Urinary bladder (tissue), 4 donors: ENCODE measurements around the gene PLB1. TPM values are rescaled to one million over a fixed set of nuclear protein-coding genes. Genes with fewer than 3 reads are reported as not detected.

Source experiments
- DNase-seq: peaks from one replicate; pipeline ENCODE4 v3.0.0-alpha.2; 2015; ENCODE audit errors: extremely low spot score
- H3K27ac ChIP-seq: one replicate; pipeline ENCODE4 v1.5.1; 2013; ENCODE audit warnings: low read depth, mild to moderate bottlenecking, moderate library complexity
- H3K36me3 ChIP-seq: one replicate; pipeline ENCODE4 v1.6.1; 2013; ENCODE audit warnings: mild to moderate bottlenecking, moderate library complexity; ENCODE audit not compliant: insufficient read depth
- H3K4me1 ChIP-seq: one replicate; pipeline ENCODE4 v1.6.1; 2013; ENCODE audit warnings: mild to moderate bottlenecking, moderate library complexity; ENCODE audit not compliant: insufficient read depth
- H3K4me3 ChIP-seq: one replicate; pipeline ENCODE4 v1.5.1; 2013; ENCODE audit warnings: low read depth, low read length
- WGBS: extraction: QIAGEN DNeasy Blood & Tissue Kit; methylation state at CpG from one replicate; pipeline ENCODE4 v1.1.7; 2013; 5-methylcytosine and 5-hydroxymethylcytosine counted together
- polyA plus RNA-seq: library from polyadenylated mRNA; stranded (reverse); fragments of 200-250 nt; gene quantifications from one replicate; pipeline ENCODE4 v1.2.3, GENCODE V29; 2013
- total RNA-seq: library from RNA; depleted of rRNA; stranded (reverse); fragments of >200 nt; gene quantifications from one replicate; pipeline ENCODE4 v1.2.3, GENCODE V29; 2014
- donor health status: healthy with polysubstance abuse.
- donor health status: healthy.

The PLB1 gene
- total and polyA plus RNA-seq, 2 donors: 4.7 to 5.0 TPM

DNA sequence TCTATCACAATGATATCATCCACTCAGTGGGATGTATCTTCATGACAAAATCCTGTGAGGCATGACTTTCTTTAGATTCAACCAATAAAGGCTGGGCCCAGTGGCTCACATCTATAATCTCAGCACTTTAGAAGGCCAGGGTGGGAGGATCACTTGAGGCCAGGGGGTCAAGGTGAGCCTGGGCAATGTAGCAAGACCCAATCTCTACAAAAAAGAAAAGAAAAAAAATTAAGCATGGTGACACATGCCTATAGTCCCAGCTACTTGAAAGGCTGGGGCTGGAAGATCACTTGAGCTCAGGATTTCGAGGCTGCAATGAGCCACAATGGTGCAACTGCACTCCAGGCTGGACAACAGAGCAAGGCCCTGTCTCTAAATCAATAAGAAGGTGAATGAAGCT is 68.0 kb downstream of the PLB1 start:
- WGBS: 93% methylated on average over 1 of the region's 1 CpG
- Histone ChIP-seq H3K27ac (no peak overlapping the region), H3K4me3 (no peak overlapping the region), H3K4me1 (no peaks in the 10 kb centered on the region), H3K36me3 (no peaks in the 10 kb centered on the region)
- DNase-seq: no peak

DNA sequence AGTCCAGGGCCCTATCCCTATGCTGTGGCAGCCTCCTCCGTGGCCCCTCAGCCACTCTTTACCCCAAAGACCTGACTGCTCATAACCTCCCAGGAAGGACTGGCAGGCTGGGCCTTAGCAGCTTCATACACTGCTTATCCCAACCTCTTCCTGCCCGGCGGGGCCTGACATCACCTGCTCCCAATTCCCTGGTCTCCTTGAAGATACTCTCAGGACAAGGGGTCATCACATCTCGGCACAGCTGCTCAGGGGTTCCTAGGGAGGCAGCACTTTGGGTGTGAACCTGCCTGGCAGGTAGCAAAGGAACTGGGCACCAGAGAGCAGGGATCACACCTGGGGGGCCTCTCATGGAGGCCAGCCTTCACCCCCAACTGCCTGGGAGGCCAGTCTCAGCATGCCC is 68.5 kb downstream of the PLB1 start:
- no peaks in the 10 kb centered on the region for H3K4me1 ChIP-seq
- DNase-seq: no peak
- WGBS: 93% methylated on average over 4 of the region's 4 CpGs
- H3K36me3 ChIP-seq: no peaks in the 10 kb centered on the region
- no peak overlapping the region for H3K4me3 ChIP-seq
- no peak overlapping the region for H3K27ac ChIP-seq

DNA sequence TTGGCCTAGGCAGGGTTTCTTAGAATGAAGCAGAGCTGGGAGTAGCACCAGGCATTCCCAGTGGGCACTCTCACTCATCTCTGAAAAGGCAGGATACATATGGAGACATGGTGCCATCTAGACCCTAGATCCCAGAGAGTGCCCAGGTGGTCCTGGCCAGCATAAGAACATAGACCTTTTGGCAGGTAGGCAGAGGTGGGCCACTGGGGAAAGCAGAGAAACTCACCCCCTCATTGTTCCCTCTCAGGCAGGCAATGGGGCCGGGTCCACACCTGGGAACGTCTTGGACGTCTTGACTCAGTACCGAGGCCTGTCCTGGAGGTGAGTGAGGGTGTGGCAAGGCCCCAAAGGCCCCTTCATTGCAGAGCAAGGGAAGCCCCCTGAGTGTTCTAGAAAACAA is 69.2 kb downstream of the PLB1 start:
- H3K27ac ChIP-seq: no peak overlapping the region
- no peak for DNase-seq
- WGBS: 89% methylated on average over 4 of the region's 4 CpGs

DNA sequence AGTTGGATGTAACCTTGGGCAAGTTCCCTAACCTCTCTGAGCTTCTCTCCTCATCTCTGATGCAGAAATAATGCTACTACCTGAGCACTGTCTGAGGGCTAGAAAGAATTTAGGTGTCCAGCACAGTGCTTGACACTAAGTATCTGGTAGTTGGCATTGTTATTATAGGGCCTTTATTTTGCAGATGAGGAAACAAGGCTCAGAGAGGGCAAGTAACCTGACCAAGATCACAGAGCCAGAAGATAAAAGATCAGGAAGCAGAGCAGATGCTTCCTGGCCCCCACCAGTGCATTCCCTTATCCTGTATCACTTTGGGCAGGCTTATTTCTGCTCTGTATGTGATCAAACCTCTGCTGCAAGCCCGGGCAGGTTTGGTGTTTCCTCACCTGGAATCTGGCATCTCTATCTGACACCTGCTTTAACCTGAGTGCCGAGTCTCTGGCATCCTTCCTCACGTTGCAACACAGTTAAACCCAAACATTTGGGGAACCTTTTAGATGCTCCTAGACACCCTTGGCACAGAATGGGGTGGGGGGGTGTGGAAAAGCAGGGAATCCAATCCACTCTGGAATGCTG is 69.9 kb downstream of the PLB1 start:
- DNase-seq: peak; percentile 51
- 46% methylated on average over 3 of the region's 3 CpGs for WGBS
- no peaks in the 10 kb centered on the region for H3K36me3 ChIP-seq
- no peak overlapping the region for H3K27ac ChIP-seq
- no peaks in the 10 kb centered on the region for H3K4me1 ChIP-seq
- no peak overlapping the region for H3K4me3 ChIP-seq

More for the DNA sequence above, 69.2 kb downstream of the PLB1 start:
- no peak overlapping the region for H3K4me3 ChIP-seq
- no peaks in the 10 kb centered on the region for H3K4me1 ChIP-seq
- no peaks in the 10 kb centered on the region for H3K36me3 ChIP-seq

DNA sequence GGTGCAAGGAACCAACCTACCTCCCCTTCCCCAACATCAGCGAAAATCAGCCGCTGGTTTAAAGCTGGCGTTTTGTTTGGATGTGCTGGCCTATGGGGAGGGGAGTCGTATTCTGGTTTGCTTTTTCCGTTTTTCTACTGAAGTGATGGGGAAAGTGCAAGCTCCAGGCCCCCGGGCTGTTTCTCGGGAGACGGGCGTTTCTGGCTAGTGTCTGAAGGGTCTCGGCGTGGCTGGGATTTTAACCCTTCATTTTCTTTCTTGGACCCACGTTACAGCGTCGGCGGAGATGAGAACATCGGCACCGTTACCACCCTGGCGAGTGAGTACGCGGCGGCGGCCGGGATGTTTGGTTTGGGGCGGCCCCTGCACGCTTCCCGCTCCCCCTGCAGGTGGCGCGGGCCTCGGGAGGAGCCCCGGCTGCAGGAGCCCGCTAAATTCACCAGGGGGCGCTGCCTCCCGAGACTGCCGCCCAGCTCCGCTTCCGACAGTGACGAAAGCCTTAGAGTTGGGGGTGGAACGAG is 70.7 kb downstream of the PLB1 start:
- no peaks in the 10 kb centered on the region for H3K4me1 ChIP-seq
- under 1% methylated on average over 38 of the region's 38 CpGs for WGBS
- H3K4me3 ChIP-seq: peak overlapping the region; percentile 47
- H3K36me3 ChIP-seq: no peaks in the 10 kb centered on the region
- DNase-seq: peak; percentile 74
- no peak overlapping the region for H3K27ac ChIP-seq

DNA sequence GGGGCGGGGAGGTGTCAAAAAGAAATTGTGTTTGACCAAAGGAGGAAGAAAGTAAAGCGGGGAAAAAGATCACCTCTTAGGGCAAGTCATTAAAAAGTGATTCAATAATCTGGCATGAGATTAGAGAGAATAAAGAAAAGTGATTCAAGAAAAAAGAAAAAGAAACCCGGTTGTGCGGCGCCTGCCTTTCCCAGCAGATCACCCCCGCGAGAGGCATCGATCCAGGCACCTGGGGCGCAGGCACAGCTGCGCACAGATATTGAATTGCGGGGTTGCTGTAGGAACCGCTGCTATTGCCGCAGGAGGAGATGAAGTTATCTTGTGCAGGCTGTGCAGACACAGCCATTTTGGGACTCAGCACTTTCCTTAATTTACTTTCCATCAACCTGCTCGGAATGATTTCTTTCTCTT is 71.2 kb downstream of the PLB1 start:
- Histone ChIP-seq H3K27ac (peak overlapping the region; percentile 53), H3K36me3 (no peaks in the 10 kb centered on the region), H3K4me1 (no peaks in the 10 kb centered on the region), H3K4me3 (peak overlapping the region; percentile 47)
- WGBS: 2% methylated on average over 14 of the region's 14 CpGs
- no peak for DNase-seq

DNA sequence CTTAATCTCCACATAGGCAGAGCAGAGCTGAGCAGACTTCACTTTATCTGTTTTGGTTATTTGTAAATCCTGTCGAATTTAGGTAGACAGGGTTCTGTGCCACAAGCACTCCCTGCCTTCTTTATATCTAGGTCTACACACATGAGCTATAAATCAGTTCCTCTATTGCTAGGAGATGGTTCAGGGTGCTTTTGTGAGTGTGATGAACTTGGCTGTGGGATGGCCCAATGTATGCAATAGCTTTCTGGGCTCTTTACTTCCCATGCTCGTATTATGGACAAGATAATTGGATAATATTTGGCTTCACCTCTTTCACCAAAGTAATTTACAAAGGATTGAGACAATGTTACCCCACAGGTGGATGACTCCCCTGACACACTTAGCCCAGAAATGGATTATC is 72.2 kb downstream of the PLB1 start:
- Histone ChIP-seq H3K36me3 (no peaks in the 10 kb centered on the region), H3K4me3 (no peak overlapping the region), H3K4me1 (no peaks in the 10 kb centered on the region), H3K27ac (no peak overlapping the region)
- DNase-seq: no peak
- 77% methylated on average over 2 of the region's 2 CpGs for whole genome bisulfite sequencing

DNA sequence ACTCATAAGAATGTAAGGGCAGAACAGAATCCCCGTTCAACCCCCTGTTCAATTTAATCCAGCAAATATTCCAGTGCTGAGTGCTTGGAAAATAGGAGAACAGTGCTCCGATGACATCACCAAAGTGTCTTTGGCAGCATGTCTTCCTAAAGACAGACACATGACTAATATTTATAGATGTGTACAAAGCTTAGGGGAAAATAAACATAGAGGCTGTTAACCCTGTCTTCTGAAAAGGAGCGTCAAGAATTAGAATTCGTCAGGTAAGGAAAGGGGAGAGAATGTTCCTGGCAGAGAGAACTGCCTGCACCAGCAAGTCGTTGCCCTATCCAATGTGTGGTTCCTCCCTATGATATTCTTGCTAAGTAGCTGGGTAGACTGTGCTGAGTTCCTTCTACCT is 72.7 kb downstream of the PLB1 start:
- WGBS: 70% methylated on average over 5 of the region's 5 CpGs

DNA sequence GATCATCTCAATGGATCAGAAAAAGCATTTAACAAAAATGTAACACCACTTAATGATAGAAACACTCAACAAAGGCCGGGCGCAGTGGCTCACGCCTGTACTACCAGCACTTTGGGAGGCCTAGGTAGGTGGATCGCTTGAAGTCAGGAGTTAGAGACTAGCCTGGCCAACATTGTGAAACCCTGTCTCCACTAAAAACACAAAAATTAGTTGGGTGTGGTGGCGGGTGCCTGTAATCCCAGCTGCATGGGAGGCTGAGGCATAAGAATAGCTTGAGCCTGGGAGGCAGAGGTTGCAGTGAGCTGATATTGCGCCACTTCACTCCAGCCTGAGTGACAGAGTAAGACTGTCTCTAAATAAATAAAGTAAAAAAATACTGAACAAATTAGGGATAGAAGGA is 74.6 kb downstream of the PLB1 start:
- DNase-seq: no peak
- H3K36me3 ChIP-seq: no peaks in the 10 kb centered on the region
- no peak overlapping the region for H3K27ac ChIP-seq
- no peaks in the 10 kb centered on the region for H3K4me1 ChIP-seq
- 94% methylated on average over 6 of the region's 6 CpGs for WGBS
- H3K4me3 ChIP-seq: no peak overlapping the region

More for the DNA sequence above, 72.7 kb downstream of the PLB1 start:
- Histone ChIP-seq H3K4me1 (no peaks in the 10 kb centered on the region), H3K4me3 (no peak overlapping the region), H3K27ac (no peak overlapping the region), H3K36me3 (no peaks in the 10 kb centered on the region)
- DNase-seq: no peak

DNA sequence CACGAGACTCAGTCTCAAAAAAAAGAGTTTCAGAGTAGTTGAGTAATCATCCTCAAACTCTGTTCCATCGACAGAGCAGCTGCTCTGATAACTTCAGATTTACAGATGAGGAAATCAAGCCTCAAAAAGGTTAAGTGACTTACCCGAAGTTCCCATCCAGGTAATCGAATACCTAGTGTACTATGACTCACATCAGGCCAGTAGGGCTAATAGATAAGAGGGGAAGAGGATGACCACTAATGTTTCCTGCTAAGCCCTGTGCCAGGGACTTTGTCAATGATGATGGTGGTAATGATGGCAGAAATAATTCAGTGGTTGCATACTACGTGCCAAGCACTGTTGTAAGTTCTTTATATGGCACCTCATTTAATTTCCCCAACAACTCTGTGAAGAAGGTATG is 80.9 kb downstream of the PLB1 start:
- DNase-seq: no peak
- H3K36me3 ChIP-seq: no peaks in the 10 kb centered on the region
- H3K4me1 ChIP-seq: no peaks in the 10 kb centered on the region
- H3K27ac ChIP-seq: no peak overlapping the region
- H3K4me3 ChIP-seq: no peak overlapping the region
- WGBS: 90% methylated on average over 5 of the region's 5 CpGs

DNA sequence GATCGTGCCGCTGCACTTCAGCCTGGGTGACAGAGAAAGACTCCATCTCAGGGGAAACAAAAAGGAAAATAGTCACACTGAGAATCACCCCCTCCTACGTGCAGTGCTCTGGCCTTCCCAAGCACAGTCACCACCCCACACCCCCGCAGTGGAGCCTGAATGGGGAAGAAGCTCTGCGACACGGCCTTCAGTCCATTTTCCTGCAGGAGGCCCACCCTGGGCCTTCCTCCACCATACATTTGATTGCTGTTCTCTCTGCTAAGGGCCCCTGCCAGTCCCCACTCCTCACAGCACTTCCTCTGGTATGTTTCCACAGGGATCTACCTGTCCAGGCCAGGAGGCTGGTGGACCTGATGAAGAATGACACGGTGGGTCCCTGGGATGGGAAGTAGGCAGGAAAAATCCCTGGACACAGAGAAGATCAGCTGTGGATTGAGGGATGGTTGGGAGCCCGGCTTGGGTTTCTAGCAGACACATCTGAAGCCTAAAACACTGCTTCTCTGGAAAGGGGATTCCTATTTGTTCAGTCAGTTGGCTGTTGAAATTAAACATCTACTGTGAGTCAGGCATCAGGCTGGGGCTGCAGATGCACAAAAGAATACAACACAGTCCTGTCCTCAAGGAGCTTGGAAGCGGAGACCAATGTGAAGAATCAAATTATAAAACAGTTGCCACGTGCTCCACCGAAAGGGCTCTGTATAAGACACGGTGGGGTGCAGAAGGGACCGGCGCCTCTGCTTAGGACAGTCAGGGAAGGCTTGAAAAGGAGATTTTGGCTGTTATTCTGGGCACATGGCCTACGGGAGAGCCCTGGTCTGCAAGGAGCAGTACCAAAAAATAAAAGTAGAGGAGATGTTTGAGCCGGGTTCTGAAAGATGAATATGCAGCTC is 82.2 kb downstream of the PLB1 start:
- Histone ChIP-seq H3K27ac (no peak overlapping the region), H3K4me1 (no peaks in the 10 kb centered on the region), H3K4me3 (no peak overlapping the region), H3K36me3 (no peaks in the 10 kb centered on the region)
- 92% methylated on average over 16 of the region's 16 CpGs for WGBS
- DNase-seq: no peak

DNA sequence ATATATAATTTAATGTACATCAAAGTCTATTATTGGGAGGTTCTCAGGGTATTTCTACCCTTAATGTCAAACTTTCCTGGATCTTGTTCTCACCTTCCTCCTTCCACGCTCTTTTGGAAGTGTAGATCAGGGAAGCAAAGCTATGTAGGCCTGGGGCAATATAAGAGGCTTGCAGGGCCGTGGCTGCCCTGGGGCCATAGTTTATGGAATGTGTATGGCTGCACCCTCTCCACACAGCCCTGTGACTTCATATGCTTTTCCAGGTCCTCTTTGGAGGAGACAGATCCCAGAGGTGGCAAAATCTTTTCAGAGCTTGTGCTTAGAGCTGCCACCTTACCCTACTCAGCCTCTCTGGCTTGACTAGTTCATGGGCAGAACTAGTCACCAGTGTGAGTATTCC is 82.9 kb downstream of the PLB1 start:
- no peaks in the 10 kb centered on the region for H3K4me1 ChIP-seq
- H3K36me3 ChIP-seq: no peaks in the 10 kb centered on the region
- no peak for DNase-seq
- H3K27ac ChIP-seq: no peak overlapping the region
- 85% methylated on average over 2 of the region's 2 CpGs for WGBS
- no peak overlapping the region for H3K4me3 ChIP-seq

DNA sequence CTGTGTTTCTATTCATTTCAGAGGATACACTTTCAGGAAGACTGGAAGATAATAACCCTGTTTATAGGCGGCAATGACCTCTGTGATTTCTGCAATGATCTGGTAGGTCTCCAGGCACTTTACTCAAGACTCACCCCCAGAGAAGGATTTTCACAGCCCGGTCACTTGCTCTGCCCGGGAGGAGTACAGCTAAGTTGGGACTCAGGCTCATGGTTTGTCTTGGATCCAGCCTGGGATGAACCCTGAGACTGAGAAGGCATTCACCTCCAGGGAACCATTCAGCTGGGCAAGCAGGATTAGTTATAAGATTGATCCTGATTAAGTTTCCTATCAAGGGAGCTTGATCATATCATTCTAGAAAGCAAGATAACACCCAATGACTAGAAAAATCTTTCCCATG is 83.7 kb downstream of the PLB1 start:
- 91% methylated on average over 3 of the region's 3 CpGs for WGBS
- Histone ChIP-seq H3K4me3 (no peak overlapping the region), H3K36me3 (no peaks in the 10 kb centered on the region), H3K4me1 (no peaks in the 10 kb centered on the region), H3K27ac (no peak overlapping the region)
- DNase-seq: no peak

DNA sequence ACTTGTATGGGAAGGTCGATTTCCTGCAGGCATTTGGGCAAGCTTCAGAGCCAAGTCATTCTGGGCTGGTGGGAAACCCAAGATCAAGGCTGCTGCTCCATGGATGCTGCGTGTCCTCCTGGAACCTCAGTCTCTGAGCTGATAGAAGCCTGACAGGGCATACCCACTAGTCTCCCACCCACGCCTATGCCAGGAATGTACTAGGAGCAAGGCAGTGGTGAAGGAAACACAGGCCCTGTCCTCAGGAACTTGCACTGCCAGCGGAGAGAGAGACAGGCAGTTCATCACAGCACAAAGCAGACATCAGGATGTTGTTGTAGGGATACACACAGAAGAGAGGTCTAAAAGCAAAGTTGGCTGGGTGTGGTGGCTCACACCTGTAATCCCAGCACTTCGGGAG is 84.2 kb downstream of the PLB1 start:
- no peaks in the 10 kb centered on the region for H3K4me1 ChIP-seq
- DNase-seq: no peak
- no peak overlapping the region for H3K4me3 ChIP-seq
- 88% methylated on average over 5 of the region's 5 CpGs for WGBS
- no peaks in the 10 kb centered on the region for H3K36me3 ChIP-seq
- no peak overlapping the region for H3K27ac ChIP-seq
